ENCODE measurements around the gene PITPNB.

PITPNB gene

GRCh38 chr22:27911330-27911729, 7.7 kb downstream of the PITPNB start:
- peaks cover 60% of the 10 kb centered on the region for H3K79me2 ChIP-seq (ENCODE audit: insufficient read depth, low read length)
- no peak overlapping the region for H2AFZ ChIP-seq (ENCODE audit: low read length)
- no peak overlapping the region for H3K9ac ChIP-seq (ENCODE audit: low read length)
- H3F3A ChIP-seq (ENCODE audit: insufficient read depth, low read length), result no peaks in the 10 kb centered on the region
- H4K20me1 ChIP-seq (ENCODE audit: insufficient read depth, low read length), result 0 out of 2 replicates have a peak, but pooled peaks cover 4% of the 10 kb centered on the region
- H3K27ac ChIP-seq (ENCODE audit: low read depth, low read length, poor library complexity, severe bottlenecking), result no peak overlapping the region
- no peaks in the 10 kb centered on the region for H3K9me3 ChIP-seq (ENCODE audit: low read length)
- no peak overlapping the region for H3K4me2 ChIP-seq (ENCODE audit: low read length)
- H3K27me3 ChIP-seq (ENCODE audit: insufficient read depth, low read length), result no peaks in the 10 kb centered on the region
- no peak overlapping the region for H3K4me3 ChIP-seq (ENCODE audit: low read depth, low read length, poor library complexity, severe bottlenecking)
- TF ChIP-seq CTCF (IDR thresholded peaks at IDR 0.05; ENCODE audit: low read length) (no peak), EZH2 (IDR thresholded peaks at IDR 0.05; ENCODE audit: borderline replicate concordance, low read length) (no peak)
- H3K4me1 ChIP-seq (ENCODE audit: insufficient read depth, low read length, severe bottlenecking), result peaks cover 31% of the 10 kb centered on the region
- peaks cover 75% of the 10 kb centered on the region for H3K36me3 ChIP-seq (ENCODE audit: insufficient read depth, low read length)
- no peaks in the 10 kb centered on the region for H3K9me2 ChIP-seq (ENCODE audit: low read depth, low read length)

- no peak overlapping the region for H3K4me2 ChIP-seq (ENCODE audit: low read length)
- H3K36me3 ChIP-seq (ENCODE audit: insufficient read depth, low read length), result peaks cover 90% of the 10 kb centered on the region
- no peak overlapping the region for H3K27ac ChIP-seq (ENCODE audit: low read depth, low read length, poor library complexity, severe bottlenecking)
- no peak overlapping the region for H3K9ac ChIP-seq (ENCODE audit: low read length)
- H3K4me1 ChIP-seq (ENCODE audit: insufficient read depth, low read length, severe bottlenecking), result no peaks in the 10 kb centered on the region
- TF ChIP-seq CTCF (IDR thresholded peaks at IDR 0.05; ENCODE audit: low read length), result no peak
- no peak for TF ChIP-seq EZH2 (IDR thresholded peaks at IDR 0.05; ENCODE audit: borderline replicate concordance, low read length)
- H3K9me2 ChIP-seq (ENCODE audit: low read depth, low read length), result no peaks in the 10 kb centered on the region
- H4K20me1 ChIP-seq (ENCODE audit: insufficient read depth, low read length), result no peaks in the 10 kb centered on the region
- no peaks in the 10 kb centered on the region for H3K27me3 ChIP-seq (ENCODE audit: insufficient read depth, low read length)
- H2AFZ ChIP-seq (ENCODE audit: low read length), result no peak overlapping the region
- peaks cover 21% of the 10 kb centered on the region; the same call in 1 of the 2 replicates for H3K79me2 ChIP-seq (ENCODE audit: insufficient read depth, low read length)
- no peak overlapping the region for H3K4me3 ChIP-seq (ENCODE audit: low read depth, low read length, poor library complexity, severe bottlenecking)
- no peaks in the 10 kb centered on the region; the same call in 1 of the 2 replicates for H3F3A ChIP-seq (ENCODE audit: insufficient read depth, low read length)
- no peaks in the 10 kb centered on the region for H3K9me3 ChIP-seq (ENCODE audit: low read length)
Measured at GRCh38 chr22:27906241-27906640, 12.8 kb downstream of the PITPNB start.

- Histone ChIP-seq H3K27me3 (ENCODE audit: insufficient read depth, low read length) (no peaks in the 10 kb centered on the region), H3K4me1 (ENCODE audit: insufficient read depth, low read length, severe bottlenecking) (no peaks in the 10 kb centered on the region), H3K79me2 (ENCODE audit: insufficient read depth, low read length) (peaks cover 19% of the 10 kb centered on the region; the same call in 1 of the 2 replicates), H3K4me3 (ENCODE audit: low read depth, low read length, poor library complexity, severe bottlenecking) (no peak overlapping the region), H3F3A (ENCODE audit: insufficient read depth, low read length) (no peaks in the 10 kb centered on the region; the same call in 1 of the 2 replicates), H3K27ac (ENCODE audit: low read depth, low read length, poor library complexity, severe bottlenecking) (no peak overlapping the region), H3K4me2 (ENCODE audit: low read length) (no peak overlapping the region), H4K20me1 (ENCODE audit: insufficient read depth, low read length) (no peaks in the 10 kb centered on the region), H3K9me3 (ENCODE audit: low read length) (no peaks in the 10 kb centered on the region), H3K9ac (ENCODE audit: low read length) (no peak overlapping the region), H3K9me2 (ENCODE audit: low read depth, low read length) (no peaks in the 10 kb centered on the region), H3K36me3 (ENCODE audit: insufficient read depth, low read length) (peaks cover 90% of the 10 kb centered on the region), H2AFZ (ENCODE audit: low read length) (no peak overlapping the region)
- TF ChIP-seq CTCF (IDR thresholded peaks at IDR 0.05; ENCODE audit: low read length) (no peak), EZH2 (IDR thresholded peaks at IDR 0.05; ENCODE audit: borderline replicate concordance, low read length) (no peak)
Measured at GRCh38 chr22:27905653-27906052, 13.4 kb downstream of the PITPNB start.
